ENCODE data around the gene DAND5.

The DAND5 gene, protein sequence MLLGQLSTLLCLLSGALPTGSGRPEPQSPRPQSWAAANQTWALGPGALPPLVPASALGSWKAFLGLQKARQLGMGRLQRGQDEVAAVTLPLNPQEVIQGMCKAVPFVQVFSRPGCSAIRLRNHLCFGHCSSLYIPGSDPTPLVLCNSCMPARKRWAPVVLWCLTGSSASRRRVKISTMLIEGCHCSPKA

DNA sequence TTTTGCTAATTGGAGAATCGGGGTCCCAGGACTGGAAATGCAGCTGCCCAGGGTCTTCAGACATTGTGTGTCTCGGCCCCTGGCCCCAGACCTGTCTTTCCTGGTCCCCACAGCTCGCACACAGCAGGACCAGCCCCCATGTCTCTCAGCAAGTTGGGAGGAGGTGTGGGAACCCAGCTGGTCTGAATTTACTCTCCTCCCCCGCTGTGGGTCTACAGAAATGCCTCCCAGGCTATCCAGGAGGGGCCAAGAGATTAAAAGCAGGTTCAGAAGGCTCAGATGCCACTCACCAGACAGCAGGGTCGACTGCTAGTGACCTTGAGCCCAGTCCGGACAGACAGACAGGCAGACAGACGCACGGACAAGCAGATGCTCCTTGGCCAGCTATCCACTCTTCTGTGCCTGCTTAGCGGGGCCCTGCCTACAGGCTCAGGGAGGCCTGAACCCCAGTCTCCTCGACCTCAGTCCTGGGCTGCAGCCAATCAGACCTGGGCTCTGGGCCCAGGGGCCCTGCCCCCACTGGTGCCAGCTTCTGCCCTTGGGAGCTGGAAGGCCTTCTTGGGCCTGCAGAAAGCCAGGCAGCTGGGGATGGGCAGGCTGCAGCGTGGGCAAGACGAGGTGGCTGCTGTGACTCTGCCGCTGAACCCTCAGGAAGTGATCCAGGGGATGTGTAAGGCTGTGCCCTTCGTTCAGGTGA is at the start of gene DAND5:
TSS of gene DAND5 (plus strand) at position 285 of the 697 bp plus-strand sequence. CDS start at position 370, 85 bp downstream.
- DNase-seq: no peak

DNA sequence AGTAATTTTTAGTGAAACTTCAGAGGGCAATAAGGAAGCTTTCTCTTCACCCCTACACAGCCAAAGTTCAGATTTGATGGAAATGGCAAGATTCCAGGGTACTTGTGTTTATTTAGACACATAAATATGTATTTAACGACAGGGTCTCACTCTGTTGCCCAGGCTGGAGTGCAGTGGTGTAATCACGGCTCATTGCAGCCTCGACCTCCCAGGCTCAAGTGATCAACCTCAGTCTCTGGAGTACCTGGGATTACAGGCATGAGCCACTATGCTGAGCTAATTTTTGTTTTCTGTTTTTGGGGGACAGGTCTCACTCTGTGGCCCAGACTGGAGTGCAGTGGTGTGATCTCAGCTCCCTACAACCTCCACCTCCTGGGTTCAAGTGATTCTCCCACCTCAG is 48.3 kb upstream of the DAND5 start:
- DNase-seq: no peak

DNA sequence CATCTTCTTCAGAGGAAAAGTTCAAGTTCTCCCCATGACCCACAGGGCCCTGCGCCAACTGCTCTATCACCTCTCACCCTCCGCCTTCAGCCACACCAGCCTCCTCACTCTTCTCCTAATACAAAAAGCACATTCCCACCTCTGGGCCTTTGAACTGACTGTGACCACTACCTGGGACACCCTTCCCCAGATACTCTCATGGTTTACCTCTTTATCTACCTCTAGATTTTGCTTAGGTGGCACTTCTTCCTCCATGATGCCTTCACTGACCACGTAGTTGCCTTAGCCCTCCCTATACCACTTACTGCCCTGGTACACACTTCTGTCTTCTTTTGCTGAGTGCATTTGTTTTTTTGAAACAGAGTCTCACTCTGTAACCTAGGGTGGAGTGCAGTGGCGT is 46.4 kb upstream of the DAND5 start:
- no peak for DNase-seq

DNA sequence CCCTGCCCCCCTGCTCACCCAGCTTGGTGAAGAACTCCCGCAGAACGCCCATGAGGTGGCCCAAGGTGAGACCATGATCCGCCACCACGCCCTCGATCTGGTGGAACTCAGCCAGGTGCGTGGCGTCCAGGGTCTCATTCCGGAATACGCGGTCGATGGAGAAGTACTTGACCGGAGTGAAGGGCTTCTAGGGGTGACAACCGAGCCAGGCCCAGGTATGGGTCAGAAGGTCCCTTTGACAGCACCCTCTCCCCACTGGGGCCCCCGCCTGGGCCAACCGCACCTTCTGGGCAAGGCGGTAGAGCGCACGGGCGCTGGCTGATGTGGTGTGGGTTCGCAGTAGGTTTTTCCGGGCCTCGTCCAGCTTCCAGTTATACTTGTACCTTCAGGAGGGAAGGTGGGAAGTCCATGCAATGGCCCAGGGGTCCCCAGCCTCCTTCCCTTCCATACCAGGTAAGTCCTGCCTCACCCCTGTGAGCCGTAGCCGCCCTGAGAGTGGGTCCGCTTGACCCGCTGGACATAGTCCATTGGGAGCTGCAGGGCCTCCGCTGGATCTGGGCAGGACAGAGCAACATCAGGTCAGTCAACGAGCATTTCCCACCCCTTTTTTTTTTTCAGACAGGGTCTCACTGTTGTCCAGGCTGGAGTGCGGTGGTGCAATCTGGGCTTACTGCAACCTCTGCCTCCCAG is 44.6 kb upstream of the DAND5 start:
- DNase-seq: no peak

DNA sequence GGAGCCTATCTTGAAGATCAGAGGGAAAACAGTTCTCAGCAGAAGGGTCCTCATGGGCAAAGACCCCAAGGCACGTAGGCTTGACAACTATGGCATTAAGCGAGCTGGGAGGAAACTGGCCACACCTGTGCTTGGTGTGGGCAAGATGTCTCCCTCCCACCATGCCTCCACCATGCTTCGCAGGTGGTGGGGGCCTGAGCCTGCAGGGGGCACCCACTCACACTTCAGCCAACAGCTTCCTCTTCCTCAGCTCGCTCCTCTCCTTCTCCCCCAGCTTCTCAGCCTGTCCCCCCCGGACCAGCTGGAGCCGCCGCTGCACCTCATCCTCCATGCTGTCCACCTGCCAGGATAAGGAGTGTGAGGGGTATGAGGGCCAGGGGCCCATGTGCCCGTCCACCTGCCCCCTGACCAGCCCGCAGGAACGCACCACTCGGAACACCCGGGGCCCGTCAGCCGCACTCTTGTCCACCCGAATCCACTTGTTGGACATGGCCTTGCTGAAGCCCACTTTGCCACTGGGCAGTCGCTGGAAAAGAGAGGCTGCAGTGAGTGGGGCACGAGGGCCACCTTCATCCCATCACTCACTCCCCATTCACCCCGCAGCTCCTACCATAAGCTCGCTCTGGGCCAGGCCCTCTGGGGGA is 39.3 kb upstream of the DAND5 start:
- DNase-seq: no peak

DNA sequence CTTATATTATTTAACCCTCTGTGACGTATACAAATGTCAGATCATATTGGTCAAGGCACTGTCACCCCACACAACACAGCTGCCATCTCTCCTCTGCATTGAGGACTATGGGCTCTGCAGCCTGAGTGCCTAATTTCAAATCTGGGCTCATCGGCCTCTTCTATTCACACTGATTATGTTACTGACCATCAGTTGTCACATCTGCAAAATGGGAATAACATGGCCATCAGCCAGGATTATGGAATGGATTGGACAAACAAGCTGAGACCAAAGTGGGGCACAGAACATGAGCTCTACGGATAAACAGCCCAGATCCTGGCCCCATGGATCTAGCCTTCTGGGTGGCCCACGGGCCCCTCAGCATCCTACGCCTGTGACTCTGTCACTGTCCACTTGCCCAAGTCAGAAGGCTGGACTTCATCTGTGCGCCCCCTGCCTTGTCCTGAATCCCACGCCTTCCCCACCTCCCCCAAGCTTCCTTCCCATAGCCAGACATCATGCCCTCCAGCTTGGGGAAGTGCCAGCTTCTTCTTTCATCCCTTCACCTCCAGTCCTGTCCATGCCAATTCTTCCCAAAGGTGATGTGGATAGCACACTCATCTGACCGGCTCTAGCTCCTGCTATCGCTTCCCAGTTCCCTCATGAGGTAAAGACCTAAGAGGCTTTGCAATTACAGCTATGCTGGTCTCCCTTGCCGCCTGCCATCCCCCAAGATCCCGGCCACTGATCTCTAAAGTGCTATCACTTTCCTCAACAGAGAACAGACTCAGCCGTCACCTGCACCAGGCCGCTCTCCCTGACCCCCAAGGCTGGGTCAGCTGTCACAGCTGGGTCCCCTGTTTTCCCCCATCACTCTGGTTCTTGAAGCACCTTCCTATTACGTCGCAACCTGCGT is 36.7 kb upstream of the DAND5 start:
- no peak for DNase-seq

DNA sequence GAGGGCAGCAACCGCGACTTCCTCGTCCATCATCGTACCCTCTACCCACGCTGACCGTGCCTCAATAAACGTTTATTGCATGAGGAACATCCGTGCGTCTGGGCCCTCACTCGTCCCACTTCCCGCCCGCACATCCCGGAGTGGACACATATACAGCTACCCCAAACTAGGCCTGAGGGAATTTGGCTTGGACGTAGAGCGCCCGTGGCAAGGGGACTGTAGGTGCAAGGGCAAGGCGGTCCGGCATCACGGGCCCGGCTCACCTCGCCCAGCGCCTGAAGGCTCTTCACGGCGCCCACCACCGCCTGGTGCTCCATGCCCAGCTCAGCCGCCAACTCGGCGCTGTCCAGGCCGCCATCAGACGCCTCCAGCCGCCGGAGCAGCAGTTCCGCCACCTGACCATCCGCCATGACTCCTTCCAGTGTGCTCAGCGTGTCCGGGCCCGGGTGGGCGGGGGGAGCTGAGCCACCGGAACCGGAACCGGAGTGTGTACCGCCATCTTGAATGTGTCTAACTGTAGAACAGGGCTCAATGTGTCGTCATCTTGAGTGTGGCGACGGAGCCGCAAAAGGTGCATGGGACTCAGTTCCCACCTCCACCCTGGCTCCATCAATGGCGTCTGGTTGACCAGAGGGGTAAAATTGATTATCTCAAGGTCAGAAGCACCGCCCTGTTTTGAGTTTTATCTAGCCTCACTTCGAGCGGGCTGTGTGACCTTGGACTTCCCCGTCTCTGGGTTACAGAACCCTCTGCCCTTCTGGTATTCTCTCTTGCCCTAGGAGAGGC is 35.9 kb upstream of the DAND5 start, which contains the start of gene FARSA:
TSS of gene FARSA (minus strand) at position 425 of the 786 bp plus-strand sequence. CDS start at position 410, 15 bp downstream.
- DNase-seq: peak; percentile 90

DNA sequence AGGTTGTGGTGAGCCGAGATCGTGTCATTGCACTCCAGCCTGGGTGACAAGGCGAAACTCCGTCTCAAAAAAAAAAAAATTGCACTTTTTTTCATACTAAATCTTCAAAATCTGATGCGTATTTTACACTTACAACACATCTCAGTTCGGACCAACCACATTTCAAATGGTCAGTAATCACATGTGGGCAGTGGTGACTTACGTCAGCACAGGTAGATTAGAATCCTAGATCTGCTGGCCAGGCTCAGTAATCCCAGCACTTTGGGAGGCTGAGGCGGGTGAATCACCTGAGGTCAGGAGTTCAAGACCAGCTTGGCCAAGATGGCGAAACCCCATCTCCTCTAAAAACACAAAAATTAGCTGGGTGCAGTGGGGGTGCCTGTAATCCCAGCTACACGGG is 34.3 kb upstream of the DAND5 start:
- no peak for DNase-seq

DNA sequence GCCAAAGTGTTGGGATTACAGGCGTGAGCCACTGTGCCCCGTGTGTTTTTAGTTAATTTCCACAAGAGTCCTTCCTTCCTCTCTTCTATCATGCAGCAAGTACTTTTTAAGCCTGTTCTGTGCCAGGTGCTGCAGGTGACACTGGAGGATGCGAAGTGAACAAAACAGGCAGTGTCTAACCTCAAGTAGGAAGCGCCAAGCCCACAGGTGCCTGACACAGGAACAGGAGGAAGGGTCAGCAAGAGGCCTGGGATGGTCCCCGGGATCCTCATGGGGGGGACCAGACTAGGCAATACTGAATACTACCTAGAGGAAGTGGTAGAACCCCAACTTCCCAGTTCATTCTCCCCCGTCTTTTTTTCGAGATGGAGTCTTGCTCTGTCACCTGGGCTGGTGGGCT is 32.8 kb upstream of the DAND5 start:
- no peak for DNase-seq

DNA sequence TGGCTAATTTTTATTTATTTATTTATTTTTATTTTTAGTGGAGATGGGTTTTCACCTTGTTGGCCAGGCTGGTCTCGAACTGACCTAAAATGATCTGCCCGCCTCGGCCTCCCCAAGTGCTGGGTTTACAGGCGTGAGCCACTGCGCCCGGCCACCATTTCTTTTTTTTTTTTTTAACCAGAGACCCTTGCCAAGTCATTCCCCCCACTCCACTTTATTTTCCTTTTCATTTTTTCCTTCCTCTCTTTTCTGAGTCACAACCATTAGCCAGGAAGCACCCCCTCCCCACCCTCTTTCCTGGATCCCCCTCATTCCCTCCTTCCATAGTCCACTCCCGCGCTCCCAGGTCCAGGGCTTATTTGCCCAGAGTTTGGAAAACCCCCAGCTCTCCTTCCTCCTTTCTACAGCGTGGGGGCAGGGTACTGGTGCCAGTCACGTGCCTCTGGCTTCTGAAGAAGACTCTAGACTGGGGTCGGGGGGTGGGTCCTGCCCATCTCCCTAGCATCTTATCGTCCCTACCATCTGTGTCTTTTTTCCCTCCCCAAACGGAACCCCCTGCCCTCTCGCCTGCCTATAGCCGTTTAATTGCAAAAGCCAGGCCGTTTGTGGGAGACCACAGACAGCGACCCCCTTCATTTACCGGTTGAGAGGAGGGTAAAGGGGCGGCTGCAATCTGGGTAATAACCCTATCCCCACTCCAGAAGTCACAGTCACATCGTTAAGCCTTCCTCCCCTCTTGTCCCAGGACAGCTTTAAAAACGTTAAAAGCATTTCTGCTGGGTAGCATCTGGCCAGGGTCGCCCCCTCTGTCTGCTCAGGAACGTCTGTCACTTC is 32.1 kb upstream of the DAND5 start:
- DNase-seq: peak in 1 of 2 donors; percentile 36

DNA sequence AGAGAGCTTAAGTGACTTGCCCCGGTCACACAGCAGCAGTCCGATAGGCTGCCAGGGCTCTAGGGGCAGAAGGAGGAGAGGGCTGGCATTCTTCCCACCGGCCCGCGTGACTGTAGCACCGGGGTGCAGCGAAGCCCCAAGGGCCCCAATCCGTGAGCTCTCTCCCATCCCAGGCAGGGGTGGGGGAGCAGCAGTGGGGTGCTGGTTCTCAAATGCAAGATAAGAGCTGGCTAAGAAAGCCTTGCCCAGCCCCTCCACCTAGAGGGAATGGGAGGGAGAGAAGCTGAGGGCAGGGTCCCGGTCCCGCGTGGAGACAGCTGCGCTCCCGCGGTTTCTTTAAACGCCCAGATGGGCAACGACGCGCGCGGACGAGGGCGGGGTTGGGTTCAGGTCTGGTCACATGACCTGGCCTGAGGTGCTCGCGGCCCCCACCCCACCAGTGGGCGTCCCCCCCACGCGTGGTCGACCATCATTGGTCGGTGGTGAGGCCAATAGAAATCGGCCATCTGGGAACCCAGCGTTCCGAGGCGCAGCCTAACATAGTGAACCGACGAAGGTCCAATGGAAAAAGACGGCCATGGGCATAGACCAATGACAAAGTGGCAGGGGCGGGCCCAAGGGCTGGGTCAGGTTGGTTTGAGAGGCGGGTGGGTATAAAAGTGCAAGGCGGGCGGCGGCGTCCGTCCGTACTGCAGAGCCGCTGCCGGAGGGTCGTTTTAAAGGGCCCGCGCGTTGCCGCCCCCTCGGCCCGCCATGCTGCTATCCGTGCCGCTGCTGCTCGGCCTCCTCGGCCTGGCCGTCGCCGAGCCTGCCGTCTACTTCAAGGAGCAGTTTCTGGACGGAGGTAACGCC is 31.2 kb upstream of the DAND5 start, which contains the start of gene CALR:
TSS of gene CALR (plus strand) at position 683 of the 852 bp plus-strand sequence. CDS start at position 754, 71 bp downstream.
- DNase-seq: peak; percentile 99 to 100

DNA sequence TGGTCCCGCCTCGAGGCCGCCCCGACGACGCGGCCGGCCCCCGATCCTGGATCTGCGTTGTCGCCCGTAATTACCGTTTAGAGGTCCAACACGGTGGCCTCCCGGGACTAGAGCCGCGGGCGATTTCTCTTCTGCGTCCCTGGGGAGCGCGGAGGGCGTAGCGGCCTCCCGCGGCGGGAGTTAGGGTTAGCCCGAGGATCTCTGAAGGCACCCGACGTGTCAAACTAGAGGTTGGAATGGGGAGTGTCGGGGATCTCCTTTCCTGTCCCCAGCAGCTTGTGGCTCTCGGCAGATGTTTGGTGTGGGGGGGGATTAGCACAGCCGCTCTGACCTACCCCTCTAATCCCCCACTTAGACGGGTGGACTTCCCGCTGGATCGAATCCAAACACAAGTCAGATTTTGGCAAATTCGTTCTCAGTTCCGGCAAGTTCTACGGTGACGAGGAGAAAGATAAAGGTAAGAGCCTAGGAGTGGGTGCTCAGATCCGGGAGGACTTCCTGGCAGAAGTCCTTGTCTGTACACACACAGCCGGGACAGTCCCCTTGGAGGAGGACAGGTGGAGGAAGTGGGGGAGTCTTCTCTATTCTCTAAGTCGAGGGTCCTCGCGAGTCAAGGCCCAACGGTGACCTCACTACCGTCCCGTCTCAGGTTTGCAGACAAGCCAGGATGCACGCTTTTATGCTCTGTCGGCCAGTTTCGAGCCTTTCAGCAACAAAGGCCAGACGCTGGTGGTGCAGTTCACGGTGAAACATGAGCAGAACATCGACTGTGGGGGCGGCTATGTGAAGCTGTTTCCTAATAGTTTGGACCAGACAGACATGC is 30.4 kb upstream of the DAND5 start:
- DNase-seq: peak; percentile 47 to 48

DNA sequence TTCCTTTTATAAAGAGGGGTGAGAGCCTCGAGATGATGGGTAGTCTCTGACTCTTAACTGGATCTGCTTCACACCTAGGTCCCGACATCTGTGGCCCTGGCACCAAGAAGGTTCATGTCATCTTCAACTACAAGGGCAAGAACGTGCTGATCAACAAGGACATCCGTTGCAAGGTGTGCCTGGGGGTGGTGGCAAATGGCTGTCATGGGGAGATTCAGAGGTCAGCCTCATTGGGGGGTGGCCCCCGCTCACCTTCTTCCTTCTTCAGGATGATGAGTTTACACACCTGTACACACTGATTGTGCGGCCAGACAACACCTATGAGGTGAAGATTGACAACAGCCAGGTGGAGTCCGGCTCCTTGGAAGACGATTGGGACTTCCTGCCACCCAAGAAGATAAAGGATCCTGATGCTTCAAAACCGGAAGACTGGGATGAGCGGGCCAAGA is 29.4 kb upstream of the DAND5 start:
- no peak for DNase-seq

DNA sequence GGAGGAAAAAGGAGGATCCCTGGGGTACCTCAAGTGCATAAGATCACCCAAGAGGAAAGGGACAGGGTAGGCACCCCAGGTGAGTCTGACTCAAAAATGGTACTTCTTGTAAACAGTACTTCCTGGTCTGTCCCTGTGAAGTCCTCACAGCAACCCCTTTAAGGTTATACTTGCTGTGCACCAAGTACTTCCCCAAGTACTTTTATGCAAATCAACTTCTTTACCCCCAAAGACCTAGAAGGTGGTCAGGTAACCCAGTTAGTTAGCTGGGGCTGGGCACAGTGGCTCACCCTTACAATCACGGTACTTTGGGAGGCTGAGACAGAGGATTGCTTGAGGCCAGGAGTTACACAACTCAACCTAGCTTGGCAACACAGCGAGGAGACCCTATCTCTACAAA is 28.5 kb upstream of the DAND5 start:
- no peak for DNase-seq

DNA sequence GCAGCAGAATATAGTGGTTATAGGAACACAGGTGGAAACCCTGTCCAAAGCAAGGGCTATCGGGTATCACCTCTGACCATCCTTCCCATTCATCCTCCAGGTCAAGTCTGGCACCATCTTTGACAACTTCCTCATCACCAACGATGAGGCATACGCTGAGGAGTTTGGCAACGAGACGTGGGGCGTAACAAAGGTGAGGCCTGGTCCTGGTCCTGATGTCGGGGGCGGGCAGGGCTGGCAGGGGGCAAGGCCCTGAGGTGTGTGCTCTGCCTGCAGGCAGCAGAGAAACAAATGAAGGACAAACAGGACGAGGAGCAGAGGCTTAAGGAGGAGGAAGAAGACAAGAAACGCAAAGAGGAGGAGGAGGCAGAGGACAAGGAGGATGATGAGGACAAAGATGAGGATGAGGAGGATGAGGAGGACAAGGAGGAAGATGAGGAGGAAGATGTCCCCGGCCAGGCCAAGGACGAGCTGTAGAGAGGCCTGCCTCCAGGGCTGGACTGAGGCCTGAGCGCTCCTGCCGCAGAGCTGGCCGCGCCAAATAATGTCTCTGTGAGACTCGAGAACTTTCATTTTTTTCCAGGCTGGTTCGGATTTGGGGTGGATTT is 25.8 kb upstream of the DAND5 start:
- DNase-seq: no peak

DNA sequence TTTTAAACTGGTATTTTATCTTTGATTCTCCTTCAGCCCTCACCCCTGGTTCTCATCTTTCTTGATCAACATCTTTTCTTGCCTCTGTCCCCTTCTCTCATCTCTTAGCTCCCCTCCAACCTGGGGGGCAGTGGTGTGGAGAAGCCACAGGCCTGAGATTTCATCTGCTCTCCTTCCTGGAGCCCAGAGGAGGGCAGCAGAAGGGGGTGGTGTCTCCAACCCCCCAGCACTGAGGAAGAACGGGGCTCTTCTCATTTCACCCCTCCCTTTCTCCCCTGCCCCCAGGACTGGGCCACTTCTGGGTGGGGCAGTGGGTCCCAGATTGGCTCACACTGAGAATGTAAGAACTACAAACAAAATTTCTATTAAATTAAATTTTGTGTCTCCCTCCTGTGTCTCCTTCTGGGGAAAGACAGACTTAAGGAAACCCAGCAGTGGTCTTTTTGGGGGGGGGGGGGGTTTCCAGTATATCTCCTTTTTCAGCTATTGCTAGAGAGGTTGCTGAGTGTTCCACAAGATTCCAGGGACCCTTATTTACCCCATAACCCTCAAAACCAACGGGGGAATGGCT is 25.2 kb upstream of the DAND5 start:
- DNase-seq: no peak

DNA sequence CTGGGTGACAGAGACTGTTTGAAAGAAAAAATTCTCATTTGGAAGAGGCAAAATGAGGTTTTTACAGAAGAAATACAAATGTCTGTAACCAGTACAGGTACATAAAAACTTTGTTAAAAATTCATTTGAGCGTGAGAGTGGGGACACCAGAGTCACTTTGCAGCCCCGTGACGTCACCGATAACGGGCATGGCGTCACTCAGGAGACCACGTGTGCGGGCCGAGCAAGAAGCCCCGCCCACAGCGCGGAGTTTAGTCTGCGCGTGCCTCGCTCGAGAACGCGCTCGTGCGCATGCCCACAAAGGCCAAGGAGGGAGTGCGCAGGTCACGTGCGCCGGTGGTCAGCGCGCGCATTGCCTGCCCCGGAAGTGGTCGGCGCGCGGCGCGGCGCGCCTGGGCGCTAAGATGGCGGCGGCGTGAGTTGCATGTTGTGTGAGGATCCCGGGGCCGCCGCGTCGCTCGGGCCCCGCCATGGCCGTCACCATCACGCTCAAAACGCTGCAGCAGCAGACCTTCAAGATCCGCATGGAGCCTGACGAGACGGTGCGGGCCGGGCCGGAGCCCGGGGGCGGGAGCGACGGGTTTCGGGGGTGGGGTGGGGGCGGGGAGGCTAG is 23.8 kb upstream of the DAND5 start, which contains the start of gene RAD23A:
TSS of gene RAD23A (plus strand) at position 384 of the 613 bp plus-strand sequence. CDS start at position 471, 87 bp downstream.
- peak; percentile 98 to 99 for DNase-seq

Measured in CD4-positive, alpha-beta T cell treated with Interleukin-1 beta for 1 hour (primary cell).